CMK (cell line): ENCODE data around the gene SP110.
"Not testable (repeated sequence)": the region's sequence is repeated elsewhere in the genome, so short reads cannot be mapped to it uniquely, and the experiment has no call there.

Experiments used
- DNase-seq: peaks from one replicate; pipeline ENCODE4 v3.0.0-alpha.2; 2010; ENCODE audit warnings: low read depth

Gene SP110

DNA sequence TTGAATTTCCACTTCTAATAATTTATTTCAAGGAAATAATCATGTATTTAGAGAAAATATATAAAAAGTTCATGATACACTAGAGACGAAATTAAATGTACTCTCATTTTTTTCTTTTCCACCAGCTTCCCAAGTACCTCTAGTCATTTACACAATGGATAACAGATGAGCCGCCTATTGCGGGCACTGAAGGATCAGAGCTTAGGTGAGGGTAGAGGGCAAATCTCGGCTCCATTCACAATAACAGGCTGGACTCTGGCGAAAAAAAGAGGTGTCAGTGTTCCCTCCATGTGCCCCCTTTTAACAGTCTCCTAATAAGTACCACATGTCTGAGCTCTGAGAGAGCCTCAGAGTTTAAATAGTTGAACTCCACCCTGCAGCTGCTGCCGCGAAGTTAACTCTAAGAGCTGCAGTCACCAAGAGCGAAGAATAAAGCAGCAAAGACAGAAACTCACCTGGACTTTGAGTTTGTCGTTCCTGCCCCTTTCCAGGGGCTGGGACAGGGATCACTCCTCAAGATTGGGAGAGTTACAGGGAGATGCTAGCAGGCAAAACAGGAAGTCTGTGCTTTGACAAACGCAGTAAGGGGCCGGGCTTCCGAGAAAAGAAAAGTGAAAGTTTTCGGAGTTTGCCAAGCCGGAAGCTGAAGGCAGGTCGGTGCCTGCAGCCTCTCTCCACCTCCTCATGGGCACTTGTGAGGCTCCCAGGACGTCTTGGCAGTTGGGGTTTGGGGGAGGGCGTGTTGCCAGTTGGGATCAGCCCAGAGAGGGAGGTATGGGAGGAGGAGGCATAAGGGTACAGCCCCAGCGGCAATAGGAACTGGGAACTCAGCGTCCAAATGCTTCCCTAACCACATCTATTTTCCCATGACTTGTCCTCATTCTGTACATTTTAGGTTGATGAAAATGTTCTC is at the start of gene SP110:
SP110 (minus strand) TSS at position 566 of the 913 bp plus-strand sequence. CDS start 3,057 bp downstream, outside the sequence.
- peak; percentile 56 for DNase-seq

DNA sequence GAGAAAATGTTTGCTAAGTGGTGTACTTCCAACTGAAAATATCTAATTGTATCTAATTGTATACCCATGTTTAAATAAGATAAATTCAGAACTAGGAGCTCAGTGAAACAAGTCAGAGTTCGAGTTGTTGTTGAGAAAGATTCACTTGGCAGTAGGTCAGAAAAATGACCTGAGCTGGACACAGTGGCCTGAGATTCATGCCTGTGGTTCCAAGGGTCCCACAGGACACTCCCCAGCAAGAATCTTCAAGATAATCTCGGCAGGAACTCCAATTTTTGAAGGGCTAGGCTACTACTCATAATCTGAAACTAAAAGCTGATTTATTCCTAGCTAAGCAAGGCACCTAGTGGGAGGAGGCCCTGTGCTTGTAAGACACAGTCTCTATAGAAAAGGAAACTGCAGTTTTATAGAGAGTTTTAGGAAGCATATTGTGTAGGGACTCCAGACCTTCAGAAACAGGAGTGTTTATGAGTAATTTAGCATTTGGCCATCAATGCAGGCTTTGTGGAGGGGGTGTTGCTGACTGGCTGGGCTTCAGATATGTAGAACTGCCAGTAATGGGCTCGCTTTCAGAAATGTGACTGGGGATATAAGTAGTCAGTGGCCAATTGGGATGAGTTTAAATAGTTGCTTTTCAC is 48.9 kb upstream of the SP110 start:
- no peak for DNase-seq

DNA sequence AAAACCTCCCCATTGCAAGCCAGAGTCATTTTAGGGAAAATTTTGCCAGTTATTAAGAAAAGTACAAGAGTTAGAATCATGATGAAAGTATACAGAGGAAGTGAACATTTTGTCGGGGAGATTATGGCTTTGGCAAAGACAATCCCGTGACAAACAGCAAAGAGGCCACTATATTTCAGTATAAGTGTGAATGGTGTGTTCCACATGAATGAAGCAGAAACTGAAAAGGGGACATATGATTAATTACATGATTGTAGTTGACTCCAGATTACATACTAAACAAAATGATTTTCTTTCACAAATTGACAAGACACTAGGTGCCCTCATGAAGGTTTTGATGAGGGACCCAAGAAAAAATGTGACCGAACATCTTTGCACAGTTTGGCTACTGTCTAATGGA is 47.8 kb upstream of the SP110 start:
- DNase-seq: no peak

DNA sequence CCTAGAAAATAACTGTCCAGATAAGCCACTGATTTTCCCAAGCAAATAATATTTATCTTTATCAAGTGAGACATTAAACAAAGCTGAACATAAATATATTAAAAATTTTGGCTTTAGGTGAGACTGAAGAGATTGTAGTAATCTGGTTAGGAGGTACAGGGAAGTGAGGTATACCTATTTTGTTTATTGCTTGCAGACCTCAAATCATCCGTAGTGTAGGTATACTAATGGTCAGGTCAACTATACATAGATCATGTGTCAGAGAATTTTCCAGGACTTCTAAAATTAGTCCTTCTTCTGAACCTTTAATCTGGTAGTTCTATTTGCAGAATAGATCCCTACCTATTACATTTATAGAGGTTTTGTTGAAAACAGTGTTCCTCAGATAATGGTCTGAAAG is 47.3 kb upstream of the SP110 start:
- no peak for DNase-seq

DNA sequence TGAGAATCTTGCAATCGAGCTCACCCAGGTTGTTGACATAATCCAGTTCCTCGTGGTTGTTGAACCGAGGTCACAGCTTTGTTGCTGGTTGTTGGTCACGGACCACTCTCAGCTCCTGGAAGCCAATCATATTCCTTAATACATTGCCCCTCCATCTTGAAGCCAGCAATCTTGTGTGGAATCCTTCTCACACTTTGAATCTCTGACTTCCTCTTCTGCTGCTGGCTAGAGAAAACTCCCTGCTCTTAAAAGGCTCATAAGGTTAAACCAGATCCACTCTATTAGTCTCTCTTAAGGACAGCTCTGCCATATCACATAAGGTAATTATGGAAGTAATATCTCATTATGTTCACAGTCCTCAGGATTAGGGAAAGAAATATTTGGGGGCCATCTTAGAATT is 46.9 kb upstream of the SP110 start:
- DNase-seq: no peak

DNA sequence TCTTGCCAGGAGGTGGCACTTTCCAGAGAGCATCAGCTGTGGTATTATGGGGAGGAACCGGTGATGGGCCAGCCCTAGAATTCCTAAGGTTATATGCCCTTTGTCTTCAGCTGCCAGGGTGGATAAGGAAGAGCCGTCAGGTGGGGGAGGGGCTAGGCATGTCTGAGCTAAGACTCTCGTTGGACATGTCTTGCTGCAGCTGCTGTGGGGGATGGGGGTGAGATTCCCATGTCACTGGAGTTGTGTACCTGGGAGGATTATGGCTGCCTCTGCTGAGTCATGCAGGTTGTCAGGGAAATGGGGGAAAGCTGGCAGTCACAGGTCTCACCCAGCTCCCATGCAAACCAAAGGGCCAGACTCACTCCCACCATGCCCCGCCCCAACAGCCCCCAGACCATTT is 45.2 kb upstream of the SP110 start:
- DNase-seq: not testable (repeated sequence)

DNA sequence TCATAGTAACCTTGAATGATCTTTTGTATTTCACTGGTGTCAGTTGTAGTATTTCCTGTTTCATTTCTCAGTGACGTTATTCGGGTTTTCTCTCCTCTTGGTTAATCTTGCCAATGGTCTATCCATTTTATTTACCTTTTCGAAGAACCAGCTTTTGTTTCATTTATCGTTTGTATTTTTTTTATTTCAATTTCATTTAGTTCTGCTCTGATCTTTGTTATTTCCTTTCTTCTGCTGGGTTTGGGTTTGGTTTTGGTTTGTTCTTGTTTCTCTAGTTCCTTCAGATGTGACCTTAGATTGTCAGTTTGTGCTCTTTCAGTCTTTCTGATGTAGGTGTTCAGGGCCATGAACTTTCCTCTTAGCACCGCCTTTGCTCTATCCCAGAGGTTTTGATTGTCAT is 42.5 kb upstream of the SP110 start:
- DNase-seq: no peak

DNA sequence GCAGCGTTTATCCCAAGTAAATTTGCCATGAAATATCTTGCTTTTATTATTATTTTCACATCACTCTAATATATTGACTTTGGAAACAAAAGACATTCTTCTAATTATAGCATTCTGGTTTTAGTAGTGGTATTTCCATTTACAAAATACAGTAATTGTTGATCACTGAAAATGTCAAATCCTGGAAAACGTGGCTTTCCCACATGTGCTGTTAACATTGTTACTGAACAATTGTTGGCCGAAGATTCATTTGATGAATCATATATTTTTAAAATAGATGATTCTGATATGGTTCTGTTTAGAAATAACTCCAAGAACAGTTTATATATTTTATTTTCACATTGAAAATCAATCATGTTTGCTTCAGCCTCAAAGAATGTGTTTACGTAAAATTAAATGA is 38.7 kb upstream of the SP110 start:
- DNase-seq: no peak

DNA sequence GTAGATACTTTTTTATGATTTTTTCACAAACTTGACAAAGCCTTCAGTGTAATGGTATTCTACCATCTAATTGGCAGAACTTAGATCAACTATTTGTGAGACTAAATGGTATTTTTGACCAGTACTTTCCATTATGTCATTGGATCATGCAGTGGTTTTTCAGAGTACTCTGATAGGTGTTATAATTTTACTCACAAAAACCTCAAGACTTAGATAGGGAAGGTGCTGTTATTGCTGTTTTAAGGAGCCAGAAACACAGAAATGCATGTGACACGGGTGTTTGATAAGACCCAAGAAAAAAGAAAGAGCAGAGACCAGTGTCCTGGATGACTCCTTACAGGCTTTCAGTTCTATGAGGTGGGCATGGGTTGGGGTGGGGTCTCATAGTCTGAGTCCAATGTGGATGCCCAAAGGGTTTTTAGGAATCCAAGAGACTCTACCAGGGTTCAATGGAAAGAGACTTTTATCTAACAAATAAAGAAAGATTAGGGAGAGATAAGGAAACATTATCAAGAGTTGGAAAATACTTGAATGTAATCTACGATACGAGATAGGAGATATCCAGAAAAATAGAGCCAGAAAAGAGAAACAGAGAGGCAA is 37.0 kb upstream of the SP110 start:
- DNase-seq: no peak

DNA sequence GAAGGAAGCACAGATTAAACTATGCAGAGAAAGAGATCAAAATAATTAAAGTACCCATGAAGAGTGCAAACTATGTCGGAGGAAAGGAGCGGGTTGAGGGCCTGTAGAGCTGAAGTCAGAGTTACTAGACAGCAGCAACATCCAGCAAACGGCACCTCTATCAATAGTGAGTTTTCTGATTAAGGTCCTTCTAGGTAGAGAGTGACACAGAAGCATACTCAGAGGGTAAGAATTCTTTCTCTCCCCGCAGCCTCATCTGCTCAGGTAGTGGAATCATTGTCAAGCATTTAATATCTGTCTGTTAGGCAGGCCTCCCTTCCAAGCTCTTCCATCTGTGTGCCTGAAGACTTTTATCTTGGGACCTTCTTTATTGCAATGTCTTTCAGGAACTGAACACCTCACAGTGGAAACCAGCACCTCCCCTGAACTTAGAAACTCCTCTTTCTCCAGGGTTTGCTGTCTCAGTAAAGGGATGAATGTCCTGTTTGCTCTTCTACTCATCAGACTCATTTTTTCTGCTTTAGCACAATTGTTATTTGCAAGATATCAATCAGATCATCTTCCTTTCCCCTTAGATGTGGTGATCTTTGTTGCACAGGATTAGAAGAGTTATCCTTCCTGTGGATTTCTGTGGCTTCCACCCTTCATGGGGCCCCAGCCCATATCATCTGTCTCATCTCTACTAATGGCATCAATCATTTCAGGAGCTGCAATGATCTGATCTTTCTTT is 34.5 kb upstream of the SP110 start:
- DNase-seq: no peak

DNA sequence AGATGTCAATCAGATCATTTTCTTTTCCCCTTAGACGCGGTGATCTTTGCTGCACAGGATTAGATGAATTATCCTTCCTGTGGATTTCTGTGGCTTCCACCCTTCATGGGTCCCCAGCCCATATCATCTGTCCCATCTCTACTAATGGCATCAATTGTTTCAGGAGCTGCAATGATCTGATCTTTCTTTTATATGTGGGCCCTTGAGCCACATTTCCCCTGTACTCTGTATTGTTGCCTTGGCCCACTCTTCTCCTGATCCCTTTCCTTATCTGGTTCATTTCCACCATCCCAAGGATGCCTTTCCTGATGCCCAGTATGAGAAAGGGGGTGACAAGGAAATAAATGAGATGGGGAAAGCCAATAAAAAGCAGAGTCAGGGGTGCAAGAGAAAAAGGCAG is 30.4 kb upstream of the SP110 start:
- DNase-seq: no peak

DNA sequence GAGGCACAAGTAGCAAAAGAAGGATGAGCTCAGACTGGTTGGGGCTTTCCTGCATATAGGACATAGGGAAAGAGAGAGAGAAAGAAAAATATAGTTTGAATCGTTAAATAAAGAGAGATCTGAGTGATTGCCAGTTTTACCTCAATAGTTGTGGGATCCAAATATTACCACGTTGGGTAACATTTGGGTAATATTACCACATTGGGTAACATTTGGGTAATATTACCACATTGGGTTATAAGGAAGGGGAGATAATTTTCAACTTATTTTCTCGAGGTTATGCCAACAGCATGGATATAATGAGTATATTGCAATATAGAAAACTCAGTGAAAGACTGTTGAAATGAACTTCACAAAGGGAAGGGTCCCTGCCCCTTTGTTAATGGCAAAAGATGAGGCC is 26.4 kb upstream of the SP110 start:
- DNase-seq: no peak

DNA sequence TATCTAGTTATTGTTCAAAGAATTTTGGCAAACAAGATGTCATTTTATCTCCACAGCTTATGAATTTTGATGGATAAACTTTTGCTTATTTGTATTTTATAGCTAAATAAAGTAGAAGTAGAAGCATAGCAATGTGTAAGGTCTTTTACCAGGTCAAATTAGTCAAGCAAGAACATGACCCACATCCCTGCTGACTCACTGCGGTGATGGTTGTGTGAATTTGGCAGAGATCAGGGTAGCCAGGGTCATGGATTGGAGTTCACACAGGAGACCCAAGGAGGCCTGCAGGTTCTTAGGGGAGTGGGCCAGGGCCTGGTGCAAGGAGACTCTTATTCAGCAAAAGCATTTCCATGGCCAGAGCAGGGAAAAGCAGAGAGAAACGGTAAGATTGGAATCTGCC is 24.4 kb upstream of the SP110 start:
- DNase-seq: no peak

DNA sequence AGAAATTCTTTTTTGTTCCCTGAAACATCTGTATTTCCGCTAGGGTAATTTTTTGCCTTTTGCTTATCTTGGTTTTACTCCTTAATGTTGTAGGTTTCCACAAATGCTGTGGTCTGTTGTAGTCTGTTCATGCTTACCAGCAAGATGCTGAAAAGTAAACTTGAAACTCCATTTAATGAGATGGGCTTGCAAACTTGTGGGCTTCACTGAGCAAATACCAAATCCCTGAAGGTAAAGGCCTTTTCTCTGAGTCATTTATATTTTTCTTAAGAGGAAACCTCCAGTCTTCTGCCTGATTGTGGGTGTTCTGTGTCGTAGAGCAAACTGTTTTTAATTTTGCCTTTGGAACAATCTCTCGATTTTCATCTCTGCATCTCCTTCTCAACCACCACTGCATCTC is 15.1 kb upstream of the SP110 start:
- DNase-seq: no peak

DNA sequence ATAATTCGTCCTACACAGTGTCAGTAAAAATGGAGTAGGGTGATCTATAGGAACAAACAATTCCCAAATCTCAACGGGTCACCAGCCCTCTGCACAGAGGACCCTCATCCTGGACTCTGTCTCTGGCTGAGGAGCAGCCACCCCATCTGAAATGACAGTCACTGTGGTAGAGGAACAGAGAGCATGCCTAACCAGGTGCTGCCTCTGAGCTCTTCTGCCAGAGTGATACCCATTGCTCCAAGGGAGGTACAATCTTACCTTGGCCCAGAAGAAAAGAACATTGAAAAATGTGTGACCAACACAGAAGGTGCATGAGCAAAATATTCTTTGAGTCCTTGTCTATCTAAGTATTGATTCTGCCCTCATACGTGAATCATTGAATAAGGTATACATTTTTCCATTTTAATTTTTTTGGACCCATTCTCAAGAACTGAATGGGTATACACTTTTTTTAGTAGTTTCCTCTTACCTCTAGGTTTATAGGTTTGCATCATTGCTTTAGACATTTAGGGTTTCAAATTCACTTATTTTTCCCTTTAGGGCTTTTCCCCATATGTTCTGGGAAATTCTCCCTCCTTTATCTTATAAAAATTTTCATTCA is 14.4 kb upstream of the SP110 start:
- no peak for DNase-seq

DNA sequence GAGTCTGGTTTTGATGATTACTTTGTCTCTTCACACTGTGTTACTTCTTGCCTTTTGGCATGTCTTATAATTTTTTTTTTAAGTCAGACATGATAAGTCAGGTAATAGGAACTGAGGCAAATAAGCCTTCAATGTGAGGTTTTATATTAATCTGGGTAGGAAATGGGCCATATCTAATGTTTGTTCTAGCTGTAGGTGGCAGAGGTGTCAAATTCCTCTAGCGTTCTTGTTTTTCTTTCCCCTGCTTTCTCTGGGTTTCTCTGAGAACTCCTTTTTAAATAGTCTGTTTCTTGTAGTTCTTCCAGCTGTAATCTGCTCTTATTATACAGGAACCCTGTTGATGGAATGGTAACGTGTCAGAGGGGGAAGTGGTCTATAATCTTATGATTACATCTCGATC is 11.5 kb upstream of the SP110 start:
- DNase-seq: no peak

DNA sequence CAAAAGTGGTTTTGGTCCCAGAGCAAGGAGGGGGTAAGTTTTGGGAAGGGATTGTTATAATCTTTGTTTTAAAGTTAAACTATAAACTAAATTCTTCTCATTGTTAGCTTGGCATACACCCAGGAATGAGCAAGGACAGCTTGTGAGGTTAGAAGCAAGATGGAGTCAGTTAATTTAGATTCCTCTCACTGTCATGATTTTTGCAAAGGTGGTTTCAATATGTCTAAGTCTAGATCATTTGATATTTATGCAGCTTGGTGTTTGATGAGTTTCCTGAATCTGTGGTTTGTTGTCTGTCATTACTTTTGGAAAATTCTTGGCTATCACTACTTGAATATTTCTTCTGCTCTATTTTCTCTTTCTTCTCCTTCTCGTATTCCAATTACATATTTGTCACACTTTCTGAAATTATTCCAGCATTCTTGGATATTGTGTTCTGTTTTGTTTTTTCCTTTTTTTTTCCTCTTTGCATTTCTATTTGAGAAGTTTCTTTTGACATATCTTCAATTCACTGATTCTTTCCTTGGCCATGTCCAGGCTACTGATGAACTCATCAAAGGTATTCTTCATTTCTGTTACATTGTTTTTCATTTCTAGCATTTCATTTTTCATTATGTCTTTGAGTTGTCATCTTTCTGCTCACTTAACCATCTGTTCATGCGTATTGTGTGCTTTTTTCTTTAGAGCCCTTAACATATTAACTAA is 10.9 kb upstream of the SP110 start:
- no peak for DNase-seq

DNA sequence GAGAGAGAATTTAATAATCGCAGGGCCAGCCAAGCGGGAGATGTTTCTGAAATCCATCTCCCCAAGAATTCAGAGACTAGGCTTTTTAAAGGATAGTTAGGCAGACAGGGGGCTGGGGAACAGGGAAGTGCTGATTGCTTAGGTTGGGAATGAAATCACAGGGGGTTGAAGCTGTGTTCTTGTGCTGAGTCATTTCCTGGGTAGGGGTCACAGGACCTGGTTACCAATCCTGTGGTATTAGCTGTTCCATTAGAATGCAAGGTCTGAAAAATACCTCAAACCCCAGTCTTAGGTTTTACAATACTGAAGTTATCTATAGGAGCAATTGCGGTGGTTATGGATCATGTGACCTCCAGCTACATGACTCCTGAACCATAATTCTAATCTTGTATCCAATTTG is 10.3 kb upstream of the SP110 start:
- no peak for DNase-seq

DNA sequence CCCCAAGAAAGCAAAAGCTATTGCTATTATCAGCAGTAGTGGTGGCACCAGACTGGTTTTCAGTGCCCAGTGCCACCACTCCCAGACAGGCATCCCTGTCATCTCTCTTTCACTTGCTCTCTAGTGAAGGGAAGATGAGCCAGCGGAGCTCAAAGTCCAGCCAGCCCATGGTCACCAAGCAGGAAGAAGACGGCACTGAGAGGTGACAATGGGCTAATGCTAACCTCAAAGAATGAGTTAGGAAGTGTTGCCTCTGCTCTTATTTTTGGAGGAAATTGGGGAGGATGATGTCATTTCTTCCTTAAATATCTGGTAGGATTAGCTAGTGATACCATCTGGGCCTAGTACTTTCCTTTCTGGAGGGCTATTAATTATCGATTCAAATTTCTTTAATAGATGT is 7.4 kb upstream of the SP110 start:
- DNase-seq: no peak

DNA sequence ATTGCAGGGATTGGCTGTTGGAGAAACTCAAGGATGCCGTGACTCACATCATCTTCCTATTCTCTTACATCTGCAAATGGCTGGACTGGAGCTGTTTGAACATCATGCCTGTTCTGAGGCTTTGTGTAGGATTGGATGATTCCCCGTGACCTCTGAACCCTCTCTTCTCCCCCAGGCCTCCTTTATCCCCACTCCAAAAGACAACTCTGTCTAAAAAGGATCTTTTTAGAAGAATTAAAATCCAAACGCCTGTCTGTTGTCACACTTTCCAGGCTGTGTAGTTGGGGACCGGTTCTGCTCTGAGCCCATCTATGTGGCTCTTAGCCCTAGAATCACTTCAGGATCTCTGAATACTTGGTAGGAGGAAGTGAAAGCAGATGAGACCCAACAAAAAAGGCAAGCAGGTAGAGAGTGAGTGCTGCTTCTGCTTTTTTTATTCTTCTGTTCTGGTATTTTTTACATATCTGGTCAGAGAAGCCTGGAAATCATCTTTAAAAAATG is 6.3 kb upstream of the SP110 start:
- DNase-seq: no peak

DNA sequence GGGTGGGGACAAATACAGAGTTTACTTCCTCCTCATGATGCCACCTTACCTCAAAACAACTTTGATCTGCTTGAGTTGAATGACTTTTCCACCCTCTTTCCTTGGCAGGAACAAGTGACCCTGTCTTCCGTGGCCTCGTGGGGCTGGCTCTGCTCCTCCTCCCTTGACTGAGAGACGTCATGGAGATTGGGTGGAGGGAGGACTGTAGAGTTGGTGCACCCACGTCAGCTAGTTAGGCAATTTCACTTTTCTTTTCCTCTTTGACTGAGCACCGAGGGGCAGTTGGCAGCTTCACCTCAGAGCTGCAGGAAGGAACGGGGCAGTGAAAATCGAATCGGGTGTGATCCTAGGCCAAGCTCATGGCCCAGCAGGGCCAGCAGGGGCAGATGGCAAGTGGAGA is 5.7 kb upstream of the SP110 start, which contains the start of gene SP140:
SP140 (plus strand) TSS at position 251 of the 400 bp plus-strand sequence; CDS start at position 360, 109 bp downstream.
- DNase-seq: no peak
